WTC11 (cell line): ENCODE data around the gene C10orf120.

Source experiments
- ARID4B ChIP-seq: sonication (generic); formaldehyde crosslinking; IDR thresholded peaks from 2 replicates; pipeline ENCODE4 v1.8.0; 2023; ENCODE audit warnings: missing genetic modification reagents, mild to moderate bottlenecking, borderline replicate concordance
- CTCF ChIP-seq: fragments of 200-600 bp; IDR thresholded peaks from 2 replicates; pipeline ENCODE4 v1.8.0; 2022; ENCODE audit warnings: antibody characterized with exemption
- KAT7 ChIP-seq: sonication (generic); formaldehyde crosslinking; IDR thresholded peaks from 2 replicates; pipeline ENCODE4 v1.8.1; 2023; ENCODE audit warnings: missing genetic modification reagents, mild to moderate bottlenecking, borderline replicate concordance
- NR2C2 ChIP-seq: sonication (generic); formaldehyde crosslinking; IDR thresholded peaks from 2 replicates; pipeline ENCODE4 v1.8.0; 2022; ENCODE audit warnings: mild to moderate bottlenecking, missing genetic modification reagents
- PRDM15 ChIP-seq: sonication (generic); formaldehyde crosslinking; IDR thresholded peaks from 2 replicates; pipeline ENCODE4 v1.8.0; 2022; ENCODE audit warnings: missing genetic modification reagents
- USF2 ChIP-seq: sonication (generic); formaldehyde crosslinking; IDR thresholded peaks from 2 replicates; pipeline ENCODE4 v1.8.1; 2023; ENCODE audit warnings: mild to moderate bottlenecking, missing genetic modification reagents, moderate library complexity
- ZNF232 ChIP-seq: sonication (generic); formaldehyde crosslinking; IDR thresholded peaks from 2 replicates; pipeline ENCODE4 v1.8.0; 2022; ENCODE audit warnings: mild to moderate bottlenecking, missing genetic modification reagents
- TF ChIP-seq, protein P1 (sequence below): sonication (generic); formaldehyde crosslinking; IDR thresholded peaks from 2 replicates; pipeline ENCODE4 v1.8.0; 2022; ENCODE audit warnings: mild to moderate bottlenecking, missing genetic modification reagents
- TF ChIP-seq, protein P2 (sequence below): sonication (generic); formaldehyde crosslinking; conservative IDR thresholded peaks from 2 replicates; pipeline ENCODE4 v1.8.1; 2022; ENCODE audit warnings: mild to moderate bottlenecking, missing genetic modification reagents

GRCh38 chr10:122688293-122688989 is 11.2 kb downstream of the C10orf120 start:
- TF ChIP-seq, protein P1, sequence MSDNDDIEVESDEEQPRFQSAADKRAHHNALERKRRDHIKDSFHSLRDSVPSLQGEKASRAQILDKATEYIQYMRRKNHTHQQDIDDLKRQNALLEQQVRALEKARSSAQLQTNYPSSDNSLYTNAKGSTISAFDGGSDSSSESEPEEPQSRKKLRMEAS (CRISPR knock-in tag) = no peak
- no peak for TF ChIP-seq CTCF
- no peak for TF ChIP-seq ZNF232 (CRISPR knock-in tag)
- TF ChIP-seq PRDM15 (CRISPR knock-in tag) = no peak
- TF ChIP-seq NR2C2 = no peak
- no peak for TF ChIP-seq USF2
- TF ChIP-seq KAT7 (CRISPR knock-in tag) = no peak
- TF ChIP-seq ARID4B (CRISPR knock-in tag) = no peak
- TF ChIP-seq, protein P2, sequence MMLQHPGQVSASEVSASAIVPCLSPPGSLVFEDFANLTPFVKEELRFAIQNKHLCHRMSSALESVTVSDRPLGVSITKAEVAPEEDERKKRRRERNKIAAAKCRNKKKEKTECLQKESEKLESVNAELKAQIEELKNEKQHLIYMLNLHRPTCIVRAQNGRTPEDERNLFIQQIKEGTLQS (CRISPR knock-in tag) = no peak
